NCI-H2227 (cell line): ENCODE results near the gene NUDT14.

Source experiments
- DNase-seq: peaks from one replicate; lab custom pipeline; 2025; ENCODE audit not compliant: unreplicated experiment; lab: John Stamatoyannopoulos, UW

The NUDT14 gene

GRCh38 chr14:105161309-105161708 lies 19.8 kb downstream of the NUDT14 start:
- no peak for DNase-seq

DNA sequence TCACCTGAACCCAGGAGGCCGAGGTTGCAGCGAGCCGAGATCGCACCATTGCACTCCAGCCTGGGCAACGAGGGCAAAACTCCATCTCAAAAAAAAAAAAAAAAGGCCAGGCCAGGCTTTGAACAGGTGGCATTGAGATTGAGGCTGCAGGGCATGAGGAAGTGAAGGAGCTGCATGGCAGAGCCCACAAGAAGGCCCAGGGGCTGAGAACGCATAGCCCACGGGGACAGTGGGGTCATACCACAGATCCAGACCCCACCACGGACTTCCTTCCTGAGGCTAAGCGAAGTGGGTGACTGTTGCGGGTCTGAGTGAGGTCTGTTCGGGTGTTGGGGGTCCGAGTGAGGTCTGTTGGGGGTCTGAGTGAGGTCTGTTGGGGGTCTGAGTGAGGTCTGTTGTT lies 20.3 kb downstream of the NUDT14 start:
- DNase-seq: no peak

DNA sequence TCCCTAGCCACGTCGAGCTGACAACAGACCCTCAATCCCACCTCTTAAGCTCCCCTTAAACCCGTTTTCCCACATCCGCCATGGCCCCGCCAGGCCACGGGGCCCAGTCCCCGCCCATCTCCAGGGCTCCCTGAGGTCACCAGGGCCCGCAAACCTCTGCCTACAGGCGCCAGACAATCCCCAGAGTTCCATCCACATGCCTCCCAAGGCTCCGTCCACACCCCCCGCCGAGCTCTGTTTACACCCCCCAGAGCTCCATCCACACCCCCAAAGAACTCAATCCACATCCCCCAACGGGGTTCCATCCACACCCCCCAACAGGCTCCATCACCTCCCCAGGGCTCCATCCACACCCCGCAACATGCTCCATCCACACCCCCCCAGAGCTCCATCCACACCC lies 21.8 kb downstream of the NUDT14 start:
- DNase-seq: no peak

DNA sequence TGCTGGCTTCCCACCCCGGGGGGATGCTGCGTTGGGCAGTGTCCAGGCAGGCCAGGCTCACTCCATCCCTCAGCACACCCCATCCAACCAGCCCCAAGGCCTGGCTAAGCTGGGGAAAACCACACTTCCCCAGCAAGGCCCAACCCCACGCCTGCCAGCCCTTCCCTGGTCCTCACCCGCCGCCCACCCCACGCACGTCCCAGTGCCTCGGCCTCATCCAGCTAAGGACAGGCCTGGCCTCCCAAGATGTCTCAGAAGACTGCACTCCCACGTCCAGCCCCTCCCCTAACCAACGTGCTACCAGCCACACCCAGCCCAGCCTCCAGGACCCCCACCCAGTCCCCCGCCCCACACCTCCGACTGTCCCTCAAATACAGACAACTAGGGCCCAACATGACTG lies 22.3 kb downstream of the NUDT14 start:
- DNase-seq: no peak

GRCh38 chr14:105157872-105158271 lies 23.2 kb downstream of the NUDT14 start:
- DNase-seq: no peak

DNA sequence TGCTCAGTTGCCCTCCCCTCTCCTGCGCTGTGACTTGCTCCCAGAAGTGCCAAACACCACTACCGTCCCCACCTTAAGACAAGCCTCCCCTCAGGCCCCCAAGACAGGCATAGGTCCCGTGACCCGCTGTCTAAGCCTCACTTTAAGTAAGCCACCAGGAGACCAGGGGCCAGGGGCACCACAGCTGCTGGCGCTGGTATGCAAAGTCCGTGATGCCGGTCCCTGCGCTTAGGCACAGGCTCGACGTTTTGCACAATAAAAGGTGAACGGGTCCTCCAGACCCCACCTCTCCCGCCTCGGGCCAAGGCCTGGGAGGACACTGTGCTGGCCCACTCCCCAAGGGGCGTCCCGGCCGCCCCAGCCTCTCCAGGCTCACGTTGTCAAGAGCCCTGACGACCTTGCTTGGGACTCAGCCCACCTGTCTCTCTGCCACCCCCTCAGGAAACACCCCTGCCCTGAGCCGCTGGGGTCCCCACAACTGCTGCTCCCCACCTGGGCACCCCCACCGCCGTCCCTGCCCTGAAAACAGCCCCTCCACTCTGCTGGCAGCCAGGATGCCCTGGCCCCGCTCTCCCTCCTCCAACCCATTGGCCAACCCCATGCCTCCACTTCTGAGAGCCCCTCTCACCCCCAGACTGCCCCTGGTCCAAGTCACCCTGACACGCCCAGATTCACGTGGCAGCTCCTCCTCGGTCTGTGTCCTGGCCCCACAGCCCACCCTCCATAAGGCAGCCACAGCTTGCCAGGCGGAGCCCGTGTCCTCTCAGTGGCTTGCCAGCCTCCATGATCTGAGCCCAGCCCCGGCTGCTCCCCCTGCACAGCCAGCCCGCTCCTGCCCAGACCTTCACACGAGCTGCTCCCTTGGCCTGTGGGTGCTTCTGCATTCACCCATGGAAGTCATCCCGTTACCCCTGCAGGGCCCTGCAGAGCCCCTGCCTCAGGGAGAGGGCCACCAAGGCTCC lies 24.4 kb downstream of the NUDT14 start:
- no peak for DNase-seq

DNA sequence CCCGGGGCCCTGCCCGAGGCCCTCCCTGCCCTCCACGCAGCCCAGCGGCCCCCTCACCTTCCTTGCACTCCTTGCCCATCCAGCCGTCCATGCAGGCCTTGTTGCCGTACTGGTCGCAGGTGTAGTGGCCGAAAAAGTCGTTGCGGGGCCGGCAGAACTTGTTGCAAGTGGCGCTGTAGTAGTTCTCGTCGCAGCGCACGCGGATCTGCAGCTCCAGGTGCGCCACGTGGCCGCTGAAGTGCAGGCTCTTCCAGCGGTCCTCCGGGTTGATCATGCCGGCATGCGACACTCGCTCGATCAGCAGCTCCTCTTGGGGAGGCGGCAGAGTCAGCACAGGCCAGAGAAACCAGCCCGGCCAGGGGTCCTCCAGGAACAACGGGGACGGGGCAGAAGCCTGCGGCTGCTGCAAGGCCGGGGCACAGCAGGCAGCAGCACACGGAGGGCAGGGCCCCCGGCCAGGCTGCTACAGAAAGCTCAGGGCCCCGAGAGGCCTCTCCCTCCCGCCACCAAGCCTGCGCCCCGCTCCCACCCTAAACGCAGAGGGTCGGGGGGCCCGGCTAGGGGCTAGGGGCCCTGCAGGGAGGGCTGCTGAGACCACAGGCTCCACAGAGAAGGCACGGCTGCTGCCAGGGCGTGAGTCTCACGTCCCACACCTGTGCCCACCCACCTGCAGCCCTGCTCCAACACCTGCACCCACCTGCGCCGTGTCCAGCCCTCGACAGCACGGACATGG lies 25.3 kb downstream of the NUDT14 start:
- DNase-seq: no peak

DNA sequence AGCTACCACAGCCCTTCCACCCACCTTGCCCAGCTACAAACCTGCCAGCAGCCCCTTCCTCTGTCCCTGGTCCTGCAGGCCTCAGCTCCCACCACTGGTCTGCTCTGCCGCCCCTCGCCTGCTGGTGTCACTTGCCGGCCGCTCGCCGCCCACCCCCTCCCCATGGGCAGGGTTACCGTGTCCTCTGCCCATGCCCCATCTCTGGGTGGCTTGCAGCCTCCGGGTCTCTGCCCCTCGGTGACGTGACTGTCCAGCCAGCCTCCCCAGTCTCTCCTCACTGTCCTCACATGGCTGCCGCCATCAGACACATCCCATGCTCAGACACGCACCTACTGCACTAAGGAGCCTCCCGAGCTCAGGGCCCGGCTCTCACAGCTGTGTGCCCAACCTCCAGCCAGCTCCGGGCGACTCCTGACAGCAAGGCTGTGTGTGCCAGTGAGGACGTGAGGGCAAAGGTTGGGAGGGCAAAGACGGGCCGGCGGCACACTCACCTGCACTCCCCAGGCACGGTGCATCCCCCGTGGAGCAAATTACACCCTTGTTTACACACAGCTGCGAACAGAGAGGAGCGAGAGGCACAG lies 26.0 kb downstream of the NUDT14 start:
- DNase-seq: no peak

DNA sequence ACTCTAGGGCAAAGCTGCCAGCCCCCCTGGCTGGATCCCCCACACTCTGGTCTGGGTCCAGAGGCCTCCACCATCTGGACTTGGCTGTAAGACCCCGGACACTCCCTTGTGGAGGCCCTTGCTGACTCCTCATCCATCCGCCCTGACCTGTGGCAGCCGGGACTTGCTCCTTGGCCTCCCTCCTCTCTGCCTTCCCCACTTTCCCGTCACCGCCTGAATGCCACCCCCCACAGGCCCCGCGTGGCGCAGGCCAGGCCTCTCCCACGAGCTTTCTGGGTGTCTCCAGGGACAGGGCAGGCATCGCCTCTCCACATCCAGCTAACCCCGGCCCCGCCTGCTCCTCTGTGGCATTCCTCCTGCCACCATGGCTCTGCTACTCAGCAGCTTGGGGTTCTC lies 26.6 kb downstream of the NUDT14 start:
- no peak for DNase-seq

DNA sequence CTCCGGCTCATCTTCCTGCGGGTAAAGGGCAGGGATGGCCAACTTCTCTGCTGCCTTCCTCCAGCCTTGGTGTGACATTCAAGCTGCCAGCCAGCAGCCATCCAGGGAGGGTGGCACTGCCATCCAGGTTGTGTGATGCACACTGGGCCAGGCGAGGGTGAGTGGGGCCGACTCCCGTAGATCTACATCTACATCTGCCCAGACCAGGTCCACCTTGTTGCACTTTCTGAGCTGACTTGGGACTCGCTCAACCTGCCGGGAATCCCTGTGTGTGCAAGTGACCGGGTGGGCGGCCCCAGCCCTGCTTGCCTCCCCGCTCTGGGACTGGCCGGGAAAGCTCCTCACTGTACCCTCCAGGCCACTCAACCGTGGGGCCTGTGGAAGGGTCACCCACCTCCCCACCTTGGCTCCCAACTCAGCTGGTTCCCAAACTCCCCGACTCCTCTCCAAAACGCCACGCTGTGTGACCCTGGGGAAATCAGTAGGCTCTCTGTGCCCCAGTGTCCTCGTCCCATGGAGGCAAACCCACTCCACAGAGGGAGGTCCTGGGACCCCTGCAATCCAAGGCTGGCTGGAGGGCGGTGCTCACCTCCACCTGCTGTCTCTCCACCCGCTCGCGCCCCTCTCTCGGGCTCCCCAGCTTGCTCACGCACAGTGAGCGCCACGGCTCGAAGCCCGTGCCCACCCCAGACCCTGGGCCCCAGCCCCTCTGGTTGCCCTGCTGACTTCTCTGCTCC lies 27.2 kb downstream of the NUDT14 start:
- no peak for DNase-seq

DNA sequence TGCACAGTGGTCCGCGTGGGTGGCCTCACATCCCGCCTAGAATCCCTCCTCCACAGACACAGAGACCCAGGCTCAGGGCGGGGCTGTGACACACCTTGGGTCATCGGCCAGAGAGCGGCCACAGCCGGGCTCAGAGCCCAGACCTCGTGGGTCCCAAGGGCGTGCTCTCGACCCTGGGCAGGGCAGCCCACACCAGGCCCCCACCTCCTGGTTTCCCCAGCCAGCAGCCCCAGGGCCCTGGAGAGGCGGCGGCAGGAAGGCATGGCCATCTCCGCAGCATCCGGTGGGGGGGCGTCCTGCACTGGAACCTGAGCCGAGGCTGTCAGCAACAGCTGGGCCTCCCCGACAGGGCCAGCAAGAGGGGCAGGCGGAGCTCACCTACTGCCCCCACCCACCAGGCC lies 27.8 kb downstream of the NUDT14 start:
- DNase-seq: no peak

- DNase-seq: no peak
Observed at GRCh38 chr14:105152794-105153241, 28.3 kb downstream of the NUDT14 start.

DNA sequence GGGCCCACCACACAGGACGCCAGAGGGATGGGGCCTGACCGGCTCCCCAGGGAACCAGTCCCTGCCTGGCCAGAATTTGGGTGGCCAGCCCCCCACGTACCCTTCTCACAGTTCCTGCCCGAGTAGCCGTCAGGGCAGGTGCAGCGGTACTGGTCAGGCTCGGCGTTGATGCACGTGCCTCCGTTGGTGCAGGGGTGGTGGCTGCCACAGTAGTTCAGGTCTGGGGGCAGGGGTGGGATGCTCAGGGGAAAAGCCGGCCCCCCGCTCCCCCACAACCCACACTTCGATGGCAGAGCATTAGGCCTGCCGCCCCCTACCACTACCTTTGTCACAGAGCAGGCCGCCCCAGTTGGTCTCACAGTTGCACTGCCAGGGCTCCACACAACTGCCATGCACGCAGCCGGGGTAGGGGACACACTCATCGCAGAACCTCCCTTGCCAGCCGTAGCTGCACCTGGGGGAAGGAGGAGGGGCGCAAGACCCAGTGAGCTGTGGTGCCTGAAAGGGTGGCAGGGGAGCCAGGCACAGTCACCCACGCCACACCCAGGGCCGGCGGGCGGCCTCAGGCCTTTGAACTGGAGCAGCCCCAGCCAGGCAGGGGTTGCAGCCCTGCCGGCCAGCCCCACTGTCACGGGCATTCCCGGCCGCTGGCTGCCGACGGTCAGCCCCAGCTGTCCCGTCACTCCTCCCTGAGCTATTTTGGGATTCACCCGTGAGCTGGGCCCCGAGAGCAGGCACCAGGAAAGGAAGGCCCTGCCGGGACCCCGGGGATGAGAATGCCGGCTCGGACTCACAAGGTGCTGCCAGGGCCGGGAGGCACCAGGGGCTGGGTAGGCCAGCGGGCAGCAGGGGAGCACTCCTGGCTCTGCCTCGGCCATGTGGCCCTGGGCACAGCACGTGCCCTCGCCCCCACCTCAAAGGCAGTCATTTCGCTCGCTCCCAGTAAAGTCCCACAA lies 29.0 kb downstream of the NUDT14 start:
- no peak for DNase-seq

DNA sequence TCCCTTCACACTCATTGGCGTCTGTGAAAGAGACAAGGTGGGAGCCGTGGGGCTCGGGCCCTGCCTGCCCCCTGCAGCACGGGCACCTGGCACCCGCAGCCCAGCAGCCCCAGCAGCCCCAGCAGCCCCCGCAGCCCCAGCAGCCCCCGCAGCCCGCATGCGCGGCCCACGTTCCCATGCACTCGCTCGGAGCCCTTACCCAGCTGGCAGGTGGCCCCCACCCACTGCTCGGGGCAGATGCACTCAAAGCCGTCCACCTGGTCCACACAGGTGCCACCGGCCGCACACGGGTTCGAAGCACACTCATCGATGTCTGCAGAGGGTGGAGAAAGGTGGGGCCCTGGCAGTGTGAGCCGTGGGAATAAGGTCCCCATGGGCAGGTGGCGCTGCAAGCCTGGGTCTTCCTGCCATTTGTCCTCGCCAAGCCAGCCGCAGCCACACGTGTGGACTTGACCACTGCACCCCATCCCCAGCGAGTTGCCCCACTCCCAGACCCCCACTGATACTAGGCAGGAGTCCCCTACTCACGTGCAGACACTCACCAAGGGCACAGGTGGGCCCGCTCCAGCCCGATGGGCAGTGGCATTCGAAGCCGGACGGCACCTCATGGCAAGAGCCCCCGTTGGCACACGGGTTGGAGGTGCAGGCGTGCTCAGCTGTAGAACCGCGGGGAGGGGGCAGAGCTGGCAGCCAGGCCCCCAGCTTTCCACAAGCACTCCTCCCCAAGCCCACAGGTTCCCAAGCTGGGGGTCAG lies 29.9 kb downstream of the NUDT14 start:
- no peak for DNase-seq

- DNase-seq: no peak
Observed at GRCh38 chr14:105150368-105151083, 30.6 kb downstream of the NUDT14 start.

GRCh38 chr14:105150026-105150367 lies 31.1 kb downstream of the NUDT14 start:
- no peak for DNase-seq

- DNase-seq: no peak
Observed at GRCh38 chr14:105149146-105149781, 31.8 kb downstream of the NUDT14 start.

GRCh38 chr14:105148604-105149145 lies 32.4 kb downstream of the NUDT14 start:
- DNase-seq: no peak
